Epithelial cell of esophagus (primary cell): ENCODE results near the gene TRAF3IP1.

Experiments used
- DNase-seq: peaks from one replicate; pipeline ENCODE4 v3.0.0; 2010; ENCODE audit warnings: low read depth
- H3K4me3 ChIP-seq: 2 replicates; pipeline ENCODE4 v1.5.1; 2011; ENCODE audit warnings: mild to moderate bottlenecking, low read length, control low read depth
- CTCF ChIP-seq: IDR thresholded peaks from 2 replicates; pipeline ENCODE4 v1.5.1; 2011; ENCODE audit warnings: low read depth, mild to moderate bottlenecking, low read length, control low read depth, inconsistent platforms; ENCODE audit not compliant: insufficient read depth; ENCODE audit errors: missing control alignments

Gene TRAF3IP1

GRCh38 chr2:238336151-238336550 is 15.8 kb downstream of the TRAF3IP1 start:
- no peak overlapping the region for H3K4me3 ChIP-seq
- DNase-seq, result no peak
- no peak for TF ChIP-seq CTCF

GRCh38 chr2:238336793-238337444 is 16.6 kb downstream of the TRAF3IP1 start:
- TF ChIP-seq CTCF, result no peak
- no peak overlapping the region for H3K4me3 ChIP-seq
- no peak for DNase-seq

GRCh38 chr2:238337846-238338245 is 17.5 kb downstream of the TRAF3IP1 start:
- TF ChIP-seq CTCF, result no peak
- no peak for DNase-seq
- no peak overlapping the region for H3K4me3 ChIP-seq

GRCh38 chr2:238338710-238339394 is 18.5 kb downstream of the TRAF3IP1 start:
- DNase-seq, result no peak
- no peak overlapping the region for H3K4me3 ChIP-seq
- TF ChIP-seq CTCF, result no peak

- no peak overlapping the region for H3K4me3 ChIP-seq
- TF ChIP-seq CTCF, result no peak
- peak; percentile 76 for DNase-seq
These were observed 19.1 kb downstream of the TRAF3IP1 start for GRCh38 chr2:238339395-238339780.

GRCh38 chr2:238339814-238340213 is 19.5 kb downstream of the TRAF3IP1 start:
- H3K4me3 ChIP-seq, result no peak overlapping the region
- TF ChIP-seq CTCF, result peak; percentile 46
- DNase-seq, result peak; percentile 34

- H3K4me3 ChIP-seq, result no peak overlapping the region
- TF ChIP-seq CTCF, result no peak
- DNase-seq, result no peak
These were observed 21.2 kb downstream of the TRAF3IP1 start for GRCh38 chr2:238341536-238341935.
